GM23248 (cell line): ENCODE results near the gene TMC2. TPM values are rescaled to one million over a fixed set of nuclear protein-coding genes. Genes with fewer than 3 reads are reported as not detected.

Experiments used
- DNase-seq: peaks from one replicate; pipeline ENCODE4 v3.0.0-alpha.2; 2015
- H2AFZ ChIP-seq: fragments of 200-600 bp; sonication (generic); 2 replicates; pipeline ENCODE4 v1.6.1; 2016; ENCODE audit warnings: antibody characterized with exemption
- H3F3A ChIP-seq: fragments of 200-600 bp; sonication (generic); 2 replicates; pipeline ENCODE4 v1.6.1; 2016; ENCODE audit warnings: mild to moderate bottlenecking, antibody characterized with exemption, mixed run types; ENCODE audit not compliant: insufficient read depth
- H3K27ac ChIP-seq: fragments of 200-600 bp; sonication (generic); 2 replicates; pipeline ENCODE4 v1.5.1; 2016; ENCODE audit warnings: mild to moderate bottlenecking
- H3K27me3 ChIP-seq: fragments of 200-600 bp; sonication (generic); replicated peaks from 2 replicates; pipeline ENCODE4 v1.6.1; 2016; ENCODE audit warnings: mild to moderate bottlenecking; ENCODE audit not compliant: insufficient read depth
- H3K36me3 ChIP-seq: fragments of 200-600 bp; sonication (generic); 2 replicates; pipeline ENCODE4 v1.6.1; 2016; ENCODE audit warnings: low read depth, mild to moderate bottlenecking
- H3K4me1 ChIP-seq: fragments of 200-600 bp; sonication (generic); 2 replicates; pipeline ENCODE4 v1.6.1; 2016; ENCODE audit warnings: mild to moderate bottlenecking; ENCODE audit not compliant: insufficient read depth
- H3K4me2 ChIP-seq: fragments of 200-600 bp; sonication (generic); one replicate; pipeline ENCODE4 v1.6.1; 2016; ENCODE audit warnings: mild to moderate bottlenecking; ENCODE audit not compliant: unreplicated experiment
- H3K4me3 ChIP-seq: fragments of 200-600 bp; sonication (generic); 2 replicates; pipeline ENCODE4 v1.5.1; 2016; ENCODE audit warnings: mild to moderate bottlenecking
- H3K79me2 ChIP-seq: fragments of 200-600 bp; sonication (generic); 2 replicates; pipeline ENCODE4 v1.6.1; 2016; ENCODE audit warnings: mild to moderate bottlenecking; ENCODE audit not compliant: insufficient read depth
- H3K9ac ChIP-seq: fragments of 200-600 bp; sonication (generic); 2 replicates; pipeline ENCODE4 v1.6.1; 2016; ENCODE audit warnings: mild to moderate bottlenecking
- H3K9me2 ChIP-seq: fragments of 200-600 bp; sonication (generic); 2 replicates; pipeline ENCODE4 v1.6.1; 2016; ENCODE audit warnings: mixed run types, mild to moderate bottlenecking, moderate library complexity; ENCODE audit not compliant: insufficient read depth
- H3K9me3 ChIP-seq: fragments of 200-600 bp; sonication (generic); one replicate; pipeline ENCODE4 v1.6.1; 2017; ENCODE audit warnings: low read depth
- H4K20me1 ChIP-seq: fragments of 200-600 bp; sonication (generic); 2 replicates; pipeline ENCODE4 v1.6.0; 2016; ENCODE audit not compliant: insufficient read depth
- EZH2 ChIP-seq: fragments of 200-600 bp; sonication (generic); IDR thresholded peaks from 2 replicates; pipeline ENCODE4 v1.6.1; 2018; ENCODE audit warnings: antibody characterized with exemption, mild to moderate bottlenecking; ENCODE audit not compliant: insufficient read depth, poor library complexity, severe bottlenecking
- EZH2phosphoT487 ChIP-seq: fragments of 200-600 bp; sonication (generic); IDR thresholded peaks from 2 replicates; pipeline ENCODE4 v1.6.1; 2018; ENCODE audit warnings: antibody characterized with exemption, moderate library complexity, mild to moderate bottlenecking, low read depth; ENCODE audit not compliant: insufficient read depth
- WGBS, 2 experiments: methylation state at CpG; one replicate each; pipeline ENCODE4 v1.1.6; 2015 to 2017; ENCODE audit warnings: low lambda C conversion rate in 2 of 2, low coverage in 1 of 2; ENCODE audit errors: missing lambda C conversion rate in 2 of 2; 5-methylcytosine and 5-hydroxymethylcytosine counted together
- in situ Hi-C: fragments of 300-500 bp; cut with MboI; formaldehyde crosslinking; loops from 2 replicates; pipeline ENCODE4 v1.15.0; 2020
- polyA plus RNA-seq: library from polyadenylated mRNA; unstranded; fragments of >200 nt; fragmentation: Nextera tagmentation; extraction: Ambion mirVana; gene quantifications from 2 replicates; pipeline ENCODE4 v1.2.1, GENCODE V29; 2016
- total RNA-seq: library from RNA; depleted of rRNA; stranded (reverse); fragments of >200 nt; shearing (Covaris generic); gene quantifications from 2 replicates; pipeline ENCODE4 v1.2.3, GENCODE V29; 2014

The TMC2 gene
- total and polyA plus RNA-seq, 2 experiments from 2014 or later, result not detected

DNA sequence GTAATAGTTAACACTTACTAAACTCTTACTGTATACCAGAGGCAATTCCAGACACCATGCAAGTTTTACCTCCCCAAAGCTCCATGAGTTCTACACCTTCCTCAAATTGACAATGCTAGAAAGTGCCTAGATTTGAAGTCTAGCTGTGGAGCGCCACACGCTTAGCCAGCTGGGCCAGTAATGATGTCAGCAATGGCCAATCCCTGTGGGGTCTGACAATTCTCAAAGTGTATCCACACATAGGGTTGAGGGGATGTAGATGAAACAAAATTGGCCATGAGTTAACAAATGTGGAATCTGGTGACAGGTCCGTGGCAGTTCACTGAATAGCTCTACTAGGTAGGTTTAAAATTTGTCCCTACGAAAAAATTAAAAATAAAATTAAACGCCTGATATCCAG is 28.9 kb upstream of the TMC2 start:
- H3F3A ChIP-seq, result no peaks in the 10 kb centered on the region
- TF ChIP-seq EZH2phosphoT487 (no peak), EZH2 (no peak)
- peak overlapping the region; percentile 94 for H2AFZ ChIP-seq
- H3K4me1 ChIP-seq, result peaks cover 13% of the 10 kb centered on the region; the same call in 1 of the 2 replicates
- DNase-seq, result peak; percentile 43
- no peaks in the 10 kb centered on the region for H3K9me3 ChIP-seq
- H3K9me2 ChIP-seq, result no peaks in the 10 kb centered on the region
- no peaks in the 10 kb centered on the region for H3K36me3 ChIP-seq
- H3K27me3 ChIP-seq, result no peaks in the 10 kb centered on the region
- peak overlapping the region; percentile 96 for H3K4me3 ChIP-seq
- H3K79me2 ChIP-seq, result peaks cover 62% of the 10 kb centered on the region
- peak overlapping the region; percentile 71 for H3K27ac ChIP-seq
- WGBS, 2 experiments, result 36 to 37% methylated on average over 5 of the region's 5 CpGs
- H3K9ac ChIP-seq, result peak overlapping the region; percentile 95
- in situ Hi-C loops, result no loop called here
- peak overlapping the region; percentile 89 for H3K4me2 ChIP-seq
- no peaks in the 10 kb centered on the region for H4K20me1 ChIP-seq

DNA sequence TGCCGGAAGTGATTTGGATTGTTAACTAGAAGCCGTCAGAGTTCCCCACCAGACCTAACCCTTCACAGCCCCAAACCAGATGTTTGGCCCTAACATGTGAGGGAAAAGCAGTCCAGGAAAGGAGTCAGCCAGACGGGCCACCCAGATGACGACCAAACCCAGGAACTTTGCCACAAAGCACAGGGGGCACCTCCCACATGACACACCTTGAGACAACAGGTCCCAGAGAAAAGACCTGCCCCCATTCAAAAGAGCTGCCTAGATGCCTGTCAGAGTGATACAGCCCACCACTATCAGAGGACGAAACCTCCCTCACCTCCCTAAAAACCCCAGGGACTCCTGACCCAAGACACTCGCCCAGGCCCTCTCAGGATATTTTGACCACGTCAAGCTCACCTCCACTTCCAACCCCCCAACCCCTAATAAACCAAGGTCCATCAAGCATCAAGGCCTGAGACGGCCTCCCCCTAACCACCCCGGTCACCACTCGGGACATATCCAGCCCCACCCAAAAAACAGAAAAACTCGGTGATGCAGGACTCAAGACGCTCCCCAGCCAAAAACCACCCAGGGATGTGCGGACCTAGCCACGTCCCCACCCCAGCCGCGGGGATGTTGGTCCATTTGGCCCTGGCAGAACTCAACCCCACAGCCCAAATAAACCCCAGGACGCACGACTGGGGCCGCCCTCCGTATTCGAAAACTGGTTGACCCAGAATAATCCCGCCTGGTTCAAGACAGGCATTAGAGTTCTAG is 28.3 kb upstream of the TMC2 start:
- H4K20me1 ChIP-seq, result no peaks in the 10 kb centered on the region
- DNase-seq, result peak; percentile 62
- in situ Hi-C loops, result no loop called here
- H3K27ac ChIP-seq, result peak overlapping the region; percentile 71
- no peaks in the 10 kb centered on the region for H3K9me3 ChIP-seq
- peak overlapping the region; percentile 96 for H3K4me3 ChIP-seq
- no peaks in the 10 kb centered on the region for H3F3A ChIP-seq
- 1 to 2% methylated on average over 19 to 22 of the region's 22 CpGs for WGBS, 2 experiments
- H3K79me2 ChIP-seq, result peaks cover 56% of the 10 kb centered on the region
- peak overlapping the region; percentile 94 for H2AFZ ChIP-seq
- no peaks in the 10 kb centered on the region for H3K36me3 ChIP-seq
- H3K27me3 ChIP-seq, result no peaks in the 10 kb centered on the region
- peaks cover 13% of the 10 kb centered on the region; the same call in 1 of the 2 replicates for H3K4me1 ChIP-seq
- H3K9ac ChIP-seq, result peak overlapping the region; percentile 95
- TF ChIP-seq EZH2 (no peak), EZH2phosphoT487 (no peak)
- no peaks in the 10 kb centered on the region for H3K9me2 ChIP-seq
- H3K4me2 ChIP-seq, result peak overlapping the region; percentile 89

DNA sequence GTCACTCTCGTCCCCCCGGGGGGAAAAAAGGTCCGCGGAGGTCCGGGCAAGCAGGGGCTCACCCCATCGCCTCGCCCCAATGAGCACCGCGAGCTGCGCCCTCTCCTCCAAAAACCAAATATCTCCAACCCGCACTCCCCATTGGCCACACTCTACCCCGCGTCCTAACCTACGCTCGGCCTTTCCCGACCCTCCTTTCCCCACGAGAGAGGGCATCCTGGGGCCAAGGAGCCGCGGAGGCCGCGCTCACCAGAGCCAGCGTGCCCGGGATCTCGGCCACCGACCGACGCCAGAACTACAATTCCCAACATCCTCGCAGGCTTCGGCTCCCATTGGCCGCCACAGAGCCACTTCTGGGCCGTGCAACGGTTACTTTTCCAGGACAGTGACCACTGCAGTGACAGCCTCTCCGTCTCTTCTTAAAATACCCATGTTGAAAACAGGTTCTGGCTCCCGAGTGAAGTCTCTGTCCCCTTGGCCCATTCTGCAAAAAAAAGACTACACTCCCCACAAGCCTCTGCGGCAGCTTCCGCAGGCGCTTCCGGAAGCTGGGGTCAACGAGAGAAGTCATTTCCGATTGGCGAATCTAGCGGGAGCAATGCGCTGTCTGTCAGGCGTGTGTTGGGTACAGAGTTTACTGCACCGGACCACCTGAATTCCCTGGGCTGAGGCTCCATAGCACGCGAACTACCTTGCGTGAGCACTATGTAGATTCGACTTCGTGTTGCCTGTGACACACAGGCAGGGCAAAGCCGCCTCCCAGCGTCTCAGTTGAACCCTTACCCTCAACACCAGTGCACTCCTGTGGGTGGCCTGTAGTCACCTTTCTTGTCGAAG is 27.5 kb upstream of the TMC2 start, which contains the start of gene ZNF343:
ZNF343 (minus strand) TSS at position 285 of the 837 bp plus-strand sequence. CDS start 15,020 bp downstream, outside the sequence.
- H2AFZ ChIP-seq, result peak within 1 kb of the TSS; percentile 94
- peak; percentile 94 for DNase-seq
- peak within 1 kb of the TSS; percentile 89 for H3K4me2 ChIP-seq
- WGBS, 2 experiments, result 0 to 1% methylated on average over 47 to 51 of the region's 53 CpGs
- in situ Hi-C loops, result no loop called here
- H3F3A ChIP-seq, result no peaks in the 10 kb centered on the region
- H3K9ac ChIP-seq, result peak within 1 kb of the TSS; percentile 95
- peak within 1 kb of the TSS; percentile 96 for H3K4me3 ChIP-seq
- no peak for TF ChIP-seq EZH2phosphoT487
- no peak for TF ChIP-seq EZH2
- peak within 1 kb of the TSS; percentile 71 for H3K27ac ChIP-seq
- no peaks in the 10 kb centered on the region for H3K9me3 ChIP-seq
- H4K20me1 ChIP-seq, result no peaks in the 10 kb centered on the region
- H3K9me2 ChIP-seq, result no peaks in the 10 kb centered on the region
- no peaks in the 10 kb centered on the region for H3K27me3 ChIP-seq
- H3K4me1 ChIP-seq, result peaks cover 13% of the 10 kb centered on the region; the same call in 1 of the 2 replicates
- no peaks in the 10 kb centered on the region for H3K36me3 ChIP-seq
- H3K79me2 ChIP-seq, result peaks cover 48% of the 10 kb centered on the region

DNA sequence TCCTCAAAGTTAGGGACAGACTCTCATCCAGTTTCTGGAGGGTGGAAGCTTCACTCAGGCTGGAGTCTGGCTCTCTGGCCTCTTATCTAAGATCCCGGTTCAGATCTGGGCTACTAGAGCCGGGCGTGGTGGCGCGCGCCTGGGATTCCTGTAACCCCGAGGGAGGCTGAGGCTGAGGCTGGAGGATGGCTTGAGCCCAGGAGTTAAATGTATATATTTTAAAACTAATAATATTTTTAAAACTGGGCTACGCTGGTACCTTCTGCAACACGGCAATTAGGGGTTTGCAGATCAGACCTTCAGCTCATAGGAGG is 26.9 kb upstream of the TMC2 start:
- no peaks in the 10 kb centered on the region for H3K9me3 ChIP-seq
- H3K9me2 ChIP-seq, result no peaks in the 10 kb centered on the region
- peaks cover 42% of the 10 kb centered on the region for H3K79me2 ChIP-seq
- no peaks in the 10 kb centered on the region for H4K20me1 ChIP-seq
- peak; percentile 23 for DNase-seq
- no peak for TF ChIP-seq EZH2
- no peak for TF ChIP-seq EZH2phosphoT487
- no peaks in the 10 kb centered on the region for H3K27me3 ChIP-seq
- H3K9ac ChIP-seq, result peak overlapping the region; percentile 95
- peak overlapping the region; percentile 71 for H3K27ac ChIP-seq
- 48 to 52% methylated on average over 9 of the region's 9 CpGs for WGBS, 2 experiments
- H3K4me3 ChIP-seq, result peak overlapping the region; percentile 96
- in situ Hi-C loops, result no loop called here
- H3K4me1 ChIP-seq, result peaks cover 13% of the 10 kb centered on the region; the same call in 1 of the 2 replicates
- H3K4me2 ChIP-seq, result peak overlapping the region; percentile 89
- H2AFZ ChIP-seq, result peak overlapping the region; percentile 94
- H3K36me3 ChIP-seq, result no peaks in the 10 kb centered on the region
- no peaks in the 10 kb centered on the region for H3F3A ChIP-seq
